Fibroblast of the conjunctiva (primary cell): ENCODE measurements around the gene RASSF6.
A peak's percentile ranks its signal among the peaks of the same experiment; 100 is the strongest.
"Not testable (repeated sequence)": the region's sequence is repeated elsewhere in the genome, so short reads cannot be mapped to it uniquely, and the experiment has no call there.

Experiments used
- DNase-seq: peaks from one replicate; pipeline ENCODE4 v3.0.0-alpha.2; 2010; ENCODE audit warnings: low read depth

Gene RASSF6

GRCh38 chr4:73612032-73612431, 8.2 kb downstream of the RASSF6 start:
- no peak for DNase-seq

- no peak for DNase-seq
Measured at GRCh38 chr4:73609706-73610105, 10.5 kb downstream of the RASSF6 start.

- DNase-seq, result no peak
Measured at GRCh38 chr4:73608689-73609594, 11.3 kb downstream of the RASSF6 start.

- no peak for DNase-seq
Measured at GRCh38 chr4:73607375-73608033, 12.7 kb downstream of the RASSF6 start.

GRCh38 chr4:73606465-73606974, 13.7 kb downstream of the RASSF6 start:
- no peak for DNase-seq

GRCh38 chr4:73603854-73604584, 16.2 kb downstream of the RASSF6 start:
- no peak for DNase-seq

- no peak for DNase-seq
Measured at GRCh38 chr4:73603271-73603710, 16.9 kb downstream of the RASSF6 start.

- DNase-seq, result no peak
Measured at GRCh38 chr4:73600954-73601353, 19.3 kb downstream of the RASSF6 start.

GRCh38 chr4:73599182-73599581, 21.1 kb downstream of the RASSF6 start:
- DNase-seq, result no peak

GRCh38 chr4:73597594-73597993, 22.6 kb downstream of the RASSF6 start:
- no peak for DNase-seq

- not testable (repeated sequence) for DNase-seq
Measured at GRCh38 chr4:73597183-73597582, 23.1 kb downstream of the RASSF6 start.

- no peak for DNase-seq
Measured at GRCh38 chr4:73596001-73596400, 24.2 kb downstream of the RASSF6 start.

- no peak for DNase-seq
Measured at GRCh38 chr4:73593631-73594241, 26.5 kb downstream of the RASSF6 start.

GRCh38 chr4:73589887-73590801, 30.1 kb downstream of the RASSF6 start:
- DNase-seq, result no peak

GRCh38 chr4:73589261-73589847, 30.9 kb downstream of the RASSF6 start:
- DNase-seq, result peak; percentile 68

GRCh38 chr4:73588613-73589012, 31.6 kb downstream of the RASSF6 start:
- no peak for DNase-seq

GRCh38 chr4:73586666-73587065, 33.6 kb downstream of the RASSF6 start:
- no peak for DNase-seq

- no peak for DNase-seq
Measured at GRCh38 chr4:73586040-73586439, 34.2 kb downstream of the RASSF6 start.

GRCh38 chr4:73585345-73585744, 34.9 kb downstream of the RASSF6 start:
- DNase-seq, result no peak

GRCh38 chr4:73583666-73584065, 36.6 kb downstream of the RASSF6 start:
- no peak for DNase-seq
